ENCODE data around the gene RIPPLY2.
"Not testable (repeated sequence)": the region's sequence is repeated elsewhere in the genome, so short reads cannot be mapped to it uniquely, and the experiment has no call there.

Gene RIPPLY2, protein sequence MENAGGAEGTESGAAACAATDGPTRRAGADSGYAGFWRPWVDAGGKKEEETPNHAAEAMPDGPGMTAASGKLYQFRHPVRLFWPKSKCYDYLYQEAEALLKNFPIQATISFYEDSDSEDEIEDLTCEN

DNA sequence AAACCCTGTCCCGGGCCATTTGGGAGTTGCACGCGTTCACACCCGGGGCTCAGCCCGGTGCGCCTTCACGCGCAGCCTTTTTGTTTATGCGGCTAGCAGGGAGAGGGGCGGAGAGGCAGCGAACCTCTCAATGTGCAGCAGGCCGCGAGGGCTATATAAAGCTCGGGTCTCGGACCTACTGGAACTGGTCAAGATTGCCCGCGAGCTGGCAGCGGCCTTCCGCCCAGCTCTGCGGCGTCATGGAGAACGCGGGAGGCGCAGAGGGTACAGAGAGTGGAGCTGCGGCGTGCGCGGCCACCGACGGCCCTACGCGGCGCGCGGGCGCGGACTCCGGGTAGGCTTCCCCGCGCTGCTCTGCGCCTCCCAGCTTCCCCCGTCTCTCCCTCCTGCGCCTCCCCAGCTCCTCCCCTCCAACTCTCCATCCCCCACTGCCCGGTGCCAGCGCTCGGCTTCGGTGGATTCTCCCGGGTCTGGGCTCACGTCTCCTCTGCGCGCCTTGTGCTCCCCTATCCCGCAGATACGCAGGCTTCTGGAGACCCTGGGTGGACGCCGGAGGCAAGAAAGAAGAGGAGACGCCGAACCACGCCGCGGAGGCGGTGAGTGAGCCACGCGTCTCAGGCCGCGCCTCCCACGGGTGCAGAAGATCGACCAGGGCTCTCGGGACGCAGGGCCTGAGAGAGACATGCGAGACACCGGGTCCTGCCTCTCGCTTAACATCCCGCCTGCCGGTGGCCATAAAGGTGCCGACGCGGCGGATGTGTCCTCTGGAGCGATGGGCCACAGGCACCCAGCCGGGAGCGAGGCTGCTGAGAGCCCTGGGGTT, at the start of gene RIPPLY2:
Gene RIPPLY2, plus strand, starts transcription at position 183 of the 823 bp plus-strand sequence. Its CDS starts 57 bp downstream, at position 240.
- DNase-seq, result no peak

DNA sequence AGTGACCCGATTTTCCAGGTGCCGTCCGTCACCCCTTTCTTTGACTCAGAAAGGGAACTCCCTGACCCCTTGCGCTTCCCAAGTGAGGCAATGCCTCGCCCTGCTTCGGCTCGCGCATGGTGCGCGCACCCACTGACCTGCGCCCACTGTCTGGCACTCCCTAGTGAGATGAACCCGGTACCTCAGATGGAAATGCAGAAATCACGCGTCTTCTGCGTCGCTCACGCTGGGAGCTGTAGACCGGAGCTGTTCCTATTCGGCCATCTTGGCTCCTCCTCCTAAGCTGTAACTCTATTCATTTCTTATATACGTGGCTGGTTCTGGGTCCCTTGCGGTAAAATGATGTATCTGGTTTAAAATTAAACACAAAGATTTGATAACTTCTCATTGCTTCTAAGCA, 49.7 kb upstream of the RIPPLY2 start:
- not testable (repeated sequence) for DNase-seq

DNA sequence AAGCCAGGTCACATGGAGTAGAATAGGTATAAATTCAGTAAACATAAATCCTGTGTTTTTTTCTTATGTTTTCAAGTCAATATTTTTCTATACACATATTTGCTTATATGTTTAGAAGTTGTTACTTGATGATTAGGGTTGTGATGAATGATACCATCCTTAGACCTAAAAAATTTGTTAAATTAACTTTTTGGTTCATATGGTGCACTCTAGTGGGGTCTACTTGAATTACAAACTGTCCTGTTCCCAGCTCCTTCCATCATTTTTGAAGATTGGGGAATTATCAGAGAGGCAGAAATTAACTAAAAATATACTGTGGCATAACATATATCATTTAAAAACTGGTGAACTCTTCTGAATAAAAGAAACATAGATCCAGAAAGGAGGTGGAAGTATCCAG, 48.3 kb upstream of the RIPPLY2 start:
- DNase-seq, result no peak

DNA sequence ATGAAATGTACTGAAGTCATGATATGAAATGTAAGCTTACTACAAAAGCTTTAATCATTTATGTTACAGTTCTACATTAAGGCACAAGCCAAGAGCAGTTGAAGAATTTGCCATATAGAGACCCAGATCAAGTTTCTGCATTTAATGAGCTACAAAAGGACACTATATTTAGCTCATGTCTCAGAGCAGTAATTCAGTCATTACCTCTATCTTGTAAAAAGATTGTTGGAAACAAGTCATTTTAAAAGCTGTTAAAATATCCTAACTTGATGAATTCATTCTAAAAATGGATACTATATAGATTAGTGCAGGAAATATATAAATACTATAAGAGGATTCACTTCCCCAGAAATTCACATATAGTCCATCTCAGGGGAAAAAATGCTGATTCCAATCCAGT, 45.2 kb upstream of the RIPPLY2 start:
- DNase-seq, result no peak

DNA sequence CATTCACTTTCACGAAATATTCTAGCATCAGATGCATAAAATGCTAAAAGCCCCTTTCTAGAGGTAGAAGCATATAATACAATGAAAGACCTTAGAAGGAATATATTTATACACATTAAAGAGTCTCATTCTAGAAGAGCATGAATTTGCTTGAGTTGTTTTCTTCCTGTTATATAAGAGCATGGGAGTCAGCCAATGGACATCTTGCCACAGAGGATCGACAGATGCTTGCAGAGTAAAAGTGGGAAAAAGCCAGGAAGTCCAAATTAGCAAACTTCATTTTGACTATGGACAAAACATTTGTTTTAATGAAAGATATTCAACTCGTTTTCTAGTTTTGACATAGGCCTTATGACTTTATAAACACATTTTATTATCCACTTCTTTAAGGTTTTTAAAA, 44.2 kb upstream of the RIPPLY2 start:
- no peak for DNase-seq

DNA sequence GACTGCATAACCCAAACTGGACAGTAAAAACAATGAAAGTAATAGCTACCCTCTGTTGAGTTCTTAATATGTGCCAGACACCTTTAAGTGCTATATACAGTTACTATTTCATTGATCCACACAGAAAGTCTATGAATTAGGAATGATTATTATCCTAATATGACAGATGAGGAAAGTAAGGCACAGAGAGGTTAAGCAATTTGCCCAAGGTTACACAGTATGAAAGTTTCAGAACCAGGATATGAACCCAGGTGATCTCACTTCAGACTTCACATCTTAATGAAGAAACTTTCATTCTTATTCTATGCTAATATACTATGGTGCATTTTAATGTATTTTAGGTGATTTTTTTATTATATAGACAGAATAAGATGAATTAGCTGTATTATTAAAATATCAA, 40.6 kb upstream of the RIPPLY2 start:
- no peak for DNase-seq

DNA sequence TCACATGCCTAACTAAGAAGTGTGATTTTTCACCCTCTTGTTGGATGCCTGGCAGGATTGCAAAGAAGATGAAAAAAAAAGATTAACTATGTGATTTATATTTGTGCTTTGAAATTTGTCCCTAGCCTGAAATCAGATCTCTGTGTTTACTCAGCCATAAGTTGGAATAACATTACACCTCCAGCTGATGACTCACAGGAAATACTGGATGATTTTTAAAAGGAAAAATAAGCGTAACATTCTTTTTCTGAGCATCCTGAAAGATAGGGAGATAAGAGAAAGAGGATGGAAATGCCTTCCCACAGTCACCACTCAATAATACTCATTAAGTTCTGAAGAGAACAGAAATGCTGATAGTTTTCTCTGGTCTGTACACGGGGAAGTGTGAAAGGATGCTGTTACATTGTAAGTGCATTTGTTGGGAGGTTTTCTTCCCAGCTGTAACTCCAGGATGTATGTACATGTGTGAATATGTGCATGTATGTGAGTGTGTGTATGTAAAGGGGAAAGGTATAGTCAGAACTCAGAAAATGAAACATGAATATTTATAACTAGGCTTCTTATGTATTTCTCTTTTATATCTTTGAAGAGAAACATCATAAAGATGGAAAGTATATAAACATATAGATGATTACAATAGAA, 37.4 kb upstream of the RIPPLY2 start:
- DNase-seq, result no peak

DNA sequence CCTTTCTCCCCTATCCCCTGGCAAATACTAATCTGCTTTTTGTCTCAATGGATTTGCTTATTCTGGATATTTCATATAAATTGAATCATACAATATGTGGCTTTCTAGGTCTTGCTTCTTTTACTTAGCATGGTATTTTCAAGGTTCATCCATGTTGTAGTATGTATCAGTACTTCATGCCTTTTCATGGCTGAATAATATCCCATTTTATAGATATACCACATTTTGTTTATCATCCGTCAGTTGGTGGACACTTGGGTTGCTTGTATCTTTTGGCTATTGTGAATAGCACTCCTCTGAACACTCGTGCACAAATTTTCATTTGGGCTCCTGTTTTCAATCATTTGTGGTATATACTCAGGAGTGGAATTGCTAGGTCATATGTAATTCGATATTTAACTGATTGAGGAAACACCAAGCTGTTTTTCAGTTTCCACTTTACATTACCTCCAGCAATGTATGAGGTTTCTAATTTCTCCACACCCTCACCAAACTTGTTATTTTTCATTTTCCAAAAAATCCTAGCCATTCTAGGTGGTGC, 30.5 kb upstream of the RIPPLY2 start:
- no peak for DNase-seq

DNA sequence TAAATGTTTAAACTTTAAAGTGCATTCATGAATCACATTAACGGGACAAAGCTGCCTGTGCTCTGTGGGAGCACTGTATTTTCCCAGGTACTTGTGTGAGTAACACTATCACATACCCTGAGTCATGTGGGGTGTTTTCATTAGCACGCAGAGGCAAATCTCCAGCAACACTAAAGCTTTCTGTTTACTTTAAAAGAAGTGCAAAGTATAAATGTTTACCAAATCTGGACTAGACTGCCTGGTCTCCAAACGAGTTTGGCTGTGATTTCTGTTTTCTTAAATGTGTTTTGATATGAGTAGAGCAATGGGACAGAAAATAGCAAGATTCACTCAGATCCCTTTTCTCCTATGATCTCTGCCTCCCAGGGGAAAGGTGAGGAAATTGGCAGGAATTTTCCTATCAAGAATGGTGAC, 28.8 kb upstream of the RIPPLY2 start:
- DNase-seq, result no peak

DNA sequence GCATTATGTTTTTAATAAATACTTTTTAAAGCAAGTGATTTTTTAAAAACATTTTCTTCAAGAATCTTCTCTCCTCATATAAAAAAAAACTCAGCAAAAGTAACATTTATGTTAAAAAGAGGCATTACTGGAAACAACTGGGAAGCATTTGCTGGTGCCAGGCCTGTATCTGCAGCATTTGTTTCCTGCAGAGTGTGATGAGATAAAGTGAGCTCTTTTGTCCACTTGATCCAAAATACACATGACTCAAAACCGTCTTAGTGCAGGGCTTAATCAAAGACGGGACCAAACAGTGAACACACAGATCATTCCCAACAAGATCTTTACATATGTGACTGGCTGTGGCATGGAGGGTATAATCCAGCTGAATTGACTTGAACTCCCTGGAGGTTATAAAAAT, 28.3 kb upstream of the RIPPLY2 start:
- no peak for DNase-seq

DNA sequence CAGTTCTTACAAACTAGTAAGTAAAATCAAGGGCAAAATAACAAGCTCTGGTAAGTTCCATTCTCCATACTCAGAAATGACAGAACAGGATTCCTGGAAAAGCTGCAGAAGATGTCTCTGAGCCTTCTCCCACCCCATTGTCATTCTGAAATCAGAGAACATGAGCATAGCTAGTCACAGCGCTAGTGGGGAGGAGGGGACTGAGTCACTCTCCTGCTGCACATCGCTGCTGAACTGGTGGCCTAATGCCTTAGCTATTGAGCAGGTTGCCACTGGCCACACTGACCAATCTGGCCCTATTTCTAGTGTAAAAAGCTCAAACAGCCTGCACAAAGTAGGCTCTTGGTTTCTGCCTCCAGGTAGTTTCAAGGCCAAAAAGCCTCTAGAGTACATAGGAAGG, 26.1 kb upstream of the RIPPLY2 start:
- DNase-seq, result no peak

DNA sequence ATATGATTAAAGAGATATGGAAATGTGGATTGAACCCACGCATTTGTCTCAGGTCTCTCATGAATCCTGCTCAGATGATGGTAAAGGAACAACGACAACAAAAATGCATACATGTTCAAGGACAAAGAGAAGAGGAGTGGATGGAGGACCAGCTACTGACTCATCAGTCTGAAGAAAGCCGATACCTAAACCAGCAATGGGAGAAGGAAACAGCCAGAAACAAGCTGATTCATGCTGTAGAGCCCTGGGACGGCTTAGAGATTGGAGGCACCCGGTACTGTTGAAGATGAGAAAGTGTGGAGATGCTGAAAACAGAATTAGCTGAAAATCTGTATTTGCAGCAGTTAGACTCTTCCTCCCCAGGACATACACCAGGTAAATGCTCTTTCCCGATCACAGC, 14.4 kb upstream of the RIPPLY2 start:
- DNase-seq, result no peak

DNA sequence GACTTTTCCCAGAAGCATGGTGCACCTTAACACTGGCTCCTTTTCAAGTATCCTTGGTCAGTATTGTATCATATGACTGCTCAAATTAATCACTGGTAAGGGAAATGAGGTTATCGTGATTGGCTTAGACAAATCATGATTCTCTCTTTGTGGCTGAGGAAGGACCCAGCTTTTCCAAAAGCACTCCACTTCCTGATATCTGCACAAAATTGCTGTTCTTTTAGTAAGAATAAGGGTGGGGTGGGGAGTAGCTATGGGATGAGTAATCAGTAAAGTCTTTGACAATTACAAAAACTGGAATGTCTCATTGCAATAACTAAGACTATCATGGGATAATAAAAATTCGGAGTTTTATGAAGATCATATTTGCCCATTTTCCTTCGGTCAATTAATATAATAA, 9.0 kb upstream of the RIPPLY2 start:
- DNase-seq, result no peak

DNA sequence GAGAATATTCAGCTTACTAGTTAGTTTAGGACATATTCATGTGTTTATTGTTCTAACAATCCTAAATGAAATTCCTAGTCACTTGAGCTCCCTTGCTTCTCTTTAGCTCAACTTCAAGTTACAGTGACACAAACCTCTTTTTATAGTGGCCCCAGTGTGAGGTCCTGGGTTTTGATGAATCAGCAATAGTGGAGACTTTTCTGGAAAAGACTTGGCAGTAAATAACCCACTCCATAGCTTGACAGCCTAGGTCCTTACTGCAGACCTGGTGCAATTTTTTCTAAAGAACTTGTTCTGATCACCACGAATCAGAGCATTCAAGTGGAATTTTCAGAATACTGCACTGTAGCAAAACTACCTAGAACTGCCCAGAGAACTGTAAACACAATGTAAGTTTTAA, 6.9 kb upstream of the RIPPLY2 start:
- DNase-seq, result no peak

DNA sequence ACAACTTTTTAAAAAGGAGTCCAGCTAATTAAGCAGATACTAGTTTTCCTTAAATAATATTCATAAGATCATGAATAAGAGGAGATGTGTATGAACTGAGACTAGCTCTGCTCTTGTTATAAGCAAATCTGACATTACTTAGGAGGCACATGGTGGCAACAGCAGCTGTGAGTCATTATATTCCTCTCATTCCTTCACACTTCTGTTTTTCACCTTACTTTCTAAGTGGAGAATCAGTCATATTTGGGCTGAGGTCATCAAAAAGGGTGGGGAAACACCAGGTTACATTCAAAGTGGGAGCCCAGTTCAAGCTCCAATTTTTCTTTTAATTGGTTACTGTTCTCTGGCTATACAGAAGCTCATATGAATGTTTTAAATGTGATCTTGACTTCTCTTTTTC, 6.0 kb upstream of the RIPPLY2 start:
- DNase-seq, result no peak

DNA sequence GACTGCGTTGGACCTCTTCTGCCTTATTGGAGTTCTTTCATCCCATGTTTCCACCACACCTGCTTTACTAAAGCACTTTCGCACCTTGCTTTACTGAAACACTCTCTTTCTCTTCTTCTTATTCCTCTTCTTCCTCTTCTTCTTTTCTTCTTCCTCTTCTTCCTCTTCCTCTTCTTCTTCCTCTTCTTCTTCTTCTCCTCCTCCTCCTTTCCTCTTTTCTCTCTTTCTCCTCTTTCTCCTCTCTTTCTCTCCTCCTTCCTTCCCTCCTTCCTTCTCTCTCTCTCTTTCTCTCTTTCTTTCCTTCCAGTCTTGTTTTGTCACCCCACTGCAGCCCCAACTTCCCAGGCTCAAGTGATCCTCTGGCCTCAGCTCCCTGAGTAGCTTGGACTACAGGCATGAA, 4.0 kb upstream of the RIPPLY2 start:
- no peak for DNase-seq

DNA sequence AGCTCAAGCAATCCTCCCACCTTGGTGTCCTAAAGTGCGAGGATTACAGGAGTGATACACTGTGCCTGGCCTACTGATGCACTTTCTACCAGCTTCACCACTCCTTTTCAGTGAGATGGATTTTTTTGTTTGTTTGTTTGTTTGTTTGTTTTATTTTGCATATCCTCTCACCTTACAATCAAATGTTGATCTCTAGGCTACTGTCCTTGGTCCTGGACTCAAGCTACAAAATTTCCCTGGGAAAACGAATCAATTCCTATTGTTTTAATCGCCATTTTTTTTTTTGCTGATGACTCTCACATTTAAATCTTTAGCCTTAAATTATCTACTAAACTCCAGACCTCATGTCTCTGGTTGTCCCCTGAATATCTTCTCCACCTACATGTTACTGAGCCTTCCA, 3.5 kb upstream of the RIPPLY2 start:
- no peak for DNase-seq

DNA sequence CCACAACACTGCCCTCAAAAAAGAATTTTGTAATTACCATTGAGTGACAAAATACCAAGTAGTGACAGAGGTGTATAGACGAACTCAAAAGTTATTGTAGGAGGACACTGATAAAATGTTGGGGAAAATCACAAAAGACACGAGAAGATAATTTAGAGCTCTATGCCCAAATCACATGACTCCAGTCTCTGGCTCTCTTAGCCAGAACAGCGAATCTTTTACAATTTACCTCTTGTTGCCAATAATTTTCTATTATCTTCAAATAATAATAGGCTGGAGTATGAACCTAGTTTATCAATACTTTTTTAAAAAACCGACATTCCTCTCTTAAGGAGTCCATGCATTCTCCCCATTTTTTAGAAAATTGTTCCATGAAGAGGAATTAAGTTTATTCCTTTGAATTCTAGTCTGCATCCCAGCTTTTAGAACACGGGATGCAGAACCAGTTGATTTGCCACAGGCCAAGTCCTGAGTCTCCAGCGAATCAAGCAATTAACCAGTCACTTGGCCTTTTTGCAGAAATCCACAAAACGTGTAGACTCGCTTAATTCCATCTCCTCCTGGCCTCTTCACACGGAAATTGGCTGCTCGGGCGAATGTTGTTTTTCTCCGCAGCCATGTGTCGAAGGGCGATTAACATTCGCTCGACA, 507 bp upstream of the RIPPLY2 start:
- DNase-seq, result no peak

DNA sequence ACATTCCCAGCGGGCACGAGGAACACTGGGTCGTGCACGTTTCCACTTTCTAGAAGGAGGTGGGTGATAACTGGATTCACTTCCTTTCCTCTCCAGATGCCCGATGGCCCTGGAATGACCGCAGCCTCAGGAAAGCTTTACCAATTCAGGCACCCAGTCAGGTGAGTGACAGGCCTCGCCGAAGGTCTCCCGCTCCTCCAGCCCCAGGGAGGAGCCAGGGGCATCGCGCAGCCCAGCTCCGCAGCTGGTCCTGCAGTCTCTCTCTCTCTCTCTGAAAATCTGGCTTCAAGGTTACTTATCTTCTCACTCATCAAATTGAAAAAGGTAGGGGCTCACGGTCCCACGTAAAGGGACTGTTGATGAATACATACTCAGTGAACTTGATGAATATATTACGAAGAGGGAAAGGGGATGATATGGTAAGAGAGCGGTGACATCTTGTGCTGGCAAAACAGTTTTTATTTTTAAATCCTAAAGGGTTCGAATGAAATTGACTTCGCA, 891 bp downstream of the RIPPLY2 start:
- DNase-seq, result no peak

DNA sequence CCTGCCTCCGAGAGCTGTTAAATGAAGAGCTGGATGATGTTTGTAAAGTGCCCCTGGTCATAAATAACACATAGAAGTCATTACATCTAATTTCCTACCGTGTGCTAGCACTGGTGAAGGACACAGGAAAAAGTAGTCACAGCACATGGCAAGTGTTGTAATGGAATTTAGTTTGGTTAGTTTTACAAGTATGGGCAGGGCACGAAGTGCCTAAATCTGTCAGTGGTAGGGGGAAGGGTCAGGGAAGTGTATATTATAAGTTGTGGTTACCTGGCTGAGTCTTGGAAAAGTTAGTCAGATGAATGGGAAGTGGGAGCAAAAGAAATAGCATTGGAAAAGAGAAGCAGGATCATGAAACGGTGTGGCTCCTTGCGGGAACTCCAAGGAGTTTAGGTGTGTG, 1.6 kb downstream of the RIPPLY2 start:
- no peak for DNase-seq

DNA sequence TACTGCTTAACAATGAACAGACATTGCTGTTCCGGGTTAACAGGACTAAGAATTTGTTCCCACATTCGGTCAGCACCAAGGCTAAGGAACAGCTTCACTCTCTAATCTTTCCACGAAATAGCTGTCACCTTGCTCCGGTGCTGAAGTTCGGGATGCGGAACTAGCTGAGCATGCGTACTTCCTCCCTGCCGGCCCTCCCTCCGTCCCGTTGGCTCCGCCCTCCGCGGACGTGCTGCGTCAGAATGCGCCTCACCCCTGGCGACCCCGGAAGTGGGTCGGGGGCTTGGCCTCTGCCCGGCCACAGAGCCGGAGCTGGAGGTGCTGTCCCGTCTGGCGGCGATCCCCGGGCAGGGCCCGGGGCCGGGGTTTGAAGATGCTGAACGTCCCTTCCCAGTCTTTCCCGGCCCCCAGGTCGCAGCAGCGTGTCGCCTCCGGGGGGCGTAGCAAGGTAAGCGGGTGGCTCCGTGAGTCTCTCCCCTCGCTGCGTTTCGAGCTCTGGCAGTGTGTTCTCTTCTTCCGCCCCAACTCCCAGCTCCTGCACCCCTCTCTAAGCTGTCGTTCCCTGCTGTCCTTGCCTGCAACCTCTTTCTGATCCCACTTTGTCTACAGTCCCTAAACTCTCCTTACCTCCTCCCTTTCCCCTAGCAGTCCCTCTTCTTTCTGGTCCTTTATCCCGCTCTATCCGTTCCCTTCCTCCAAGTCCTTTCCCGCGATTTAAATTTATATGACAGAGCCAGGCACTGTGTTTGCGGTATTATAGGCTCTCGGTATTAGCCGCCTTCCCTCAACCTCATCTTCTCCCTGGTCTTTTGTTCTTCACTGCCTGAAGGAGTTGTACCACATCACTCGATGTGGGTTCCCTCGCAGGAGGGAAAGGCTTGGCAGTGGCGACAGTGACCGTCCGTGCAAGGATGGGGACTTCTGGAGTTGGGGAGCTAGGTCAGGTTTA, 6.5 kb downstream of the RIPPLY2 start, which contains the start of gene CYB5R4:
Gene CYB5R4, plus strand, starts transcription at position 280 of the 949 bp plus-strand sequence. Its CDS starts 94 bp downstream, at position 374.
- DNase-seq, result peak; percentile 90

DNA sequence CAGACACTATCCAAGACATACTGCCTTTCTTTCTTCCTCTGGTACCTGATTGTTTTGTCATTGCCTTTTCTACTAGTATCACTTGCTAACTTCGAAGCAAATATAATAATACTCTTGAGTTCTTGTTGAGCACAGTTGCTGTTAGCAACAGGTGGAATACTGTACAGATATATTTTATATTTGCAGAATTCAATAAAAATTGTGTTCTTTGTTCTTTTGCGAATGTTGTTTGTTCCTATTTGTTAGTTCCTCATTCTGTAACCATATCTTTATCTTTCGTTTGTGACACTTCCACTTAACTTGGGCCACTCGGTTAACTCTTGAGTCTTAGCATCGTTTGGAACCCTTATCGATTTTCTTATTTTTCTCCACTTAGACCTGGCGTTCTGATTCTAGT, 7.2 kb downstream of the RIPPLY2 start:
- DNase-seq, result no peak

Measured in GDM1 (cell line).